HG03066 (cell line): ENCODE data around the gene OR1L1.

Source experiments
- ATAC-seq: cut with Tn5 transposase; IDR thresholded peaks from one replicate; pipeline ENCODE4 v1.9.1; 2021; ENCODE audit warnings: low read depth; ENCODE audit not compliant: unreplicated experiment

The OR1L1 gene

GRCh38 chr9:122661416-122661815 is at the start of gene OR1L1:
Gene OR1L1, plus strand, starts transcription at chr9:122661716. Its CDS starts 0 bp downstream, at chr9:122661716.
- no peak for ATAC-seq

DNA sequence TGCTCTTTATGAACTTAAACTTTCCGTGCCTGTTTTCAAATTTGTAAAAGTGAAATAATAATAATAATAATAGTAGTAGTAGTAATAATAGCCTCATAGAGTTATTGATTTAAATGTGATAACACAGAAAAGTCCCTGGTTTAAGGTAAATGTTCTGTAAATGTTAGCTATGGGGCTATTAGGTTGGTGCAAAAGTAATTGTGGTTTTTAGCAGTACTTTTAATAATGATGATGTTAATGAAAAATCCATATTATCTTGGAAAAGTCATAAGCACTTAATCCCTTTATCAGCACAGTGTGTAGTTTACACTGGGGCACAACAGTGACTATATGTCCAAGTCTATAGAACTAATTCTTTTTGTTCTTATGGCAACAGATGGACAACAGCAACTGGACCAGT is 47.2 kb upstream of the OR1L1 start, which contains the start of gene OR1Q1:
Gene OR1Q1 (plus strand): TSS at position 377 of the 400 bp plus-strand sequence. CDS start 0 bp downstream, at position 377.
- no peak for ATAC-seq

DNA sequence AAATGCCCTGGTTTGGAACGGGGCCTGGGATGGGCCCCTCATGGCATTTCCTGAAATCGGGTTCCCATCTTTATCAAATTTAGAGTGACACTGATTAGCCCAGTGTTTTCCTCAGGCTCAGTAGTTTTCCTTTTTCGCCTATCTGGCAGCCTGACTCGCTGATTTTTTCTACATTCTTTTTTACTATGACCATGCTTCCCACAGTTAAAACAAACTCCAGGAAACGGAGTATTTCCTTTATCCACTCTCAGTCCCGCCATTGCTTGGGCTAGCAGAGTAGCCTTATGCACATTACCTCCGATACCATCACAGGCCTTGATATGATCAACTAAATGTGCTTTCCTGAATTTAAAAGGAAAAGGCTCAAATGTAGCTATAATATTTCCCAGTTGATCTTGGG is 41.5 kb upstream of the OR1L1 start:
- ATAC-seq: no peak

GRCh38 chr9:122642226-122642625 is 19.3 kb upstream of the OR1L1 start:
- ATAC-seq: no peak

- no peak for ATAC-seq
These were observed 5.1 kb upstream of the OR1L1 start for GRCh38 chr9:122656378-122656777.

GRCh38 chr9:122657527-122657926 is 4.0 kb upstream of the OR1L1 start, which contains the start of gene OR1B1:
Gene OR1B1, minus strand, starts transcription at chr9:122657627.
- ATAC-seq: no peak

- no peak for ATAC-seq
These were observed 11.0 kb downstream of the OR1L1 start for GRCh38 chr9:122672481-122672880.

DNA sequence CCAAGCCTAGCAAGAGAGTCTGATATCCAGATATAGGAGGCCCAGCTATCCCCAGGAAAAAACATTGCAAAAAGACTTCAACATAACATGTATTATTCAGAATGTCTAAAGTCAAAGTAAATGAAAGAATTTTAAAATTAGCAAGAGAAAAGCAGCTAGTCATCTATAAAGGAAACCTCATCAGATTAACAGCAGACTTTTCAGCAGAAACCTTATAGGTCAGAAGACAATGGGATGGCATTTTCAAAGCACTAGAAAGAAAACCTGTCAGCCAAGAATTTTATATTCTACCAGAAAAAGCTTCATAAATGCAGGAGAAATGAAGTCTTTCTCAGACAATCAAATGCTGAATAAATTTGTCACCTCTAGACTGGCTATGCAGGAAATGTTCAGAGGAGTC is 23.3 kb downstream of the OR1L1 start:
- ATAC-seq: no peak

GRCh38 chr9:122695696-122696095 is 34.2 kb downstream of the OR1L1 start:
- no peak for ATAC-seq
